T-cell (primary cell): ENCODE results near the gene ARHGAP22. TPM values are rescaled to one million over a fixed set of nuclear protein-coding genes. Genes with fewer than 3 reads are reported as not detected.

Experiments used
- ATAC-seq, 4 experiments: fragments of 200-7000 bp in 3 of 4; fragments of 150-1000 bp in 1 of 4; cut with Tn5 transposase; replicated peaks in 1 of 4; 1 replicate in 3 of 4; 2 replicates in 1 of 4; pipeline ENCODE4 v1.10.0; 2021; ENCODE audit warnings: moderate library complexity in 3 of 4, mild to moderate bottlenecking in 2 of 4, moderate number of reproducible peaks in 1 of 4
- CTCF ChIA-PET, 2 donors: fragments of 300-600 bp; sonication (Branson Sonifier 250); formaldehyde crosslinking; loops; one replicate each; lab custom pipeline; 2022; ENCODE audit warnings: antibody characterized with exemption in 2 of 2; lab: Charles Lee
- POLR2A ChIA-PET, 2 donors: fragments of 300-600 bp; sonication (Branson Sonifier 250); formaldehyde crosslinking; loops; one replicate each; lab custom pipeline; 2022; ENCODE audit warnings: antibody characterized with exemption in 2 of 2; lab: Charles Lee
- DNase-seq, 35 experiments: peaks; one replicate each; pipeline versions ENCODE4 v3.0.0 to v3.0.0-alpha.2; 2013 to 2023
- H3K27ac ChIP-seq: one replicate; pipeline ENCODE4 v1.5.1; 2013; ENCODE audit warnings: low read length
- H3K27me3 ChIP-seq, 2 experiments: replicated peaks in 1 of 2; 1 replicate in 1 of 2; 2 replicates in 1 of 2; pipeline versions ENCODE4 v1.6.1 to v1.7.0; 2013; ENCODE audit warnings: low read length in 1 of 2, mixed read lengths in 1 of 2; ENCODE audit not compliant: control insufficient read depth in 2 of 2, insufficient read depth in 2 of 2; ENCODE audit errors: extremely low read depth in 1 of 2
- H3K36me3 ChIP-seq, 2 donors: 1 replicate in 1 of 2; 2 replicates in 1 of 2; pipeline versions ENCODE4 v1.6.1 to v1.7.0; 2013; ENCODE audit warnings: low read length in 1 of 2; ENCODE audit not compliant: control insufficient read depth in 2 of 2, insufficient read depth in 1 of 2; ENCODE audit errors: extremely low read depth in 1 of 2
- H3K4me1 ChIP-seq, 2 experiments: 1 replicate in 1 of 2; 2 replicates in 1 of 2; pipeline versions ENCODE4 v1.6.1 to v1.7.0; 2013; ENCODE audit warnings: low read length in 2 of 2, mixed read lengths in 1 of 2; ENCODE audit not compliant: insufficient read depth in 2 of 2, control insufficient read depth in 1 of 2; ENCODE audit errors: extremely low read depth in 1 of 2
- H3K4me3 ChIP-seq, 2 donors: 1 replicate in 1 of 2; 2 replicates in 1 of 2; pipeline versions ENCODE4 v1.5.1 to v1.7.0; 2013; ENCODE audit warnings: mild to moderate bottlenecking in 2 of 2, low read length in 1 of 2, moderate library complexity in 1 of 2; ENCODE audit not compliant: control insufficient read depth in 1 of 2; ENCODE audit errors: extremely low read depth in 1 of 2
- H3K9me3 ChIP-seq: 2 replicates; pipeline ENCODE4 v1.7.0; 2013
- H3K27ac Mint-ChIP-seq, 2 donors: one replicate each; pipeline ENCODE4 v1.8.0; 2020 to 2021; ENCODE audit warnings: mild to moderate bottlenecking in 2 of 2, mixed read lengths in 2 of 2
- H3K27me3 Mint-ChIP-seq, 2 donors: one replicate each; pipeline ENCODE4 v1.8.0; 2021 to 2022; ENCODE audit warnings: mixed read lengths in 2 of 2
- H3K36me3 Mint-ChIP-seq: one replicate; pipeline ENCODE4 v1.8.0; 2021; ENCODE audit warnings: mixed read lengths
- H3K4me1 Mint-ChIP-seq, 3 donors: one replicate each; pipeline ENCODE4 v1.8.0; 2020 to 2022; ENCODE audit warnings: mixed read lengths in 3 of 3, mild to moderate bottlenecking in 1 of 3
- H3K4me3 Mint-ChIP-seq, 3 donors: one replicate each; pipeline ENCODE4 v1.8.0; 2020 to 2022; ENCODE audit warnings: mild to moderate bottlenecking in 3 of 3, mixed read lengths in 3 of 3, moderate library complexity in 3 of 3
- H3K9me3 Mint-ChIP-seq, 3 donors: one replicate each; pipeline ENCODE4 v1.8.0; 2020 to 2022; ENCODE audit warnings: mixed read lengths in 3 of 3
- WGBS: methylation state at CpG from one replicate; pipeline ENCODE4 v1.1.5; 2013; ENCODE audit warnings: missing lambda C conversion rate; ENCODE audit not compliant: insufficient coverage; 5-methylcytosine and 5-hydroxymethylcytosine counted together
- total RNA-seq, 35 experiments: library from RNA in 6 of 35; stranded (reverse) in 6 of 35; fragments of 120-200 nt in 1 of 35; gene quantifications; one replicate each; pipeline versions ENCODE4 v1.2.1 to v1.2.4 and lab custom pipeline; 2013 to 2026

ARHGAP22 gene
- total RNA-seq, 5 donors from 2014 or later (not counting 1 experiment from before 2014, with no cell fraction given), result 0.33 to 2.2 (median 0.60) TPM

- no CpG with 5 or more reads among the region's 1 CpG for WGBS
- ATAC-seq, result no peak
- CTCF ChIA-PET, result no interaction called here
Observed at GRCh38 chr10:48400850-48401220, 204.0 kb downstream of the ARHGAP22 start.

GRCh38 chr10:48400129-48400849 is 204.6 kb downstream of the ARHGAP22 start:
- no peaks in the 10 kb centered on the region for H3K4me1 ChIP-seq
- no peaks in the 10 kb centered on the region for H3K9me3 ChIP-seq
- no peaks in the 10 kb centered on the region for H3K27me3 Mint-ChIP-seq
- ATAC-seq (no peak), DNase-seq (no peak)
- H3K27ac ChIP-seq, result no peak overlapping the region
- ChIA-PET POLR2A (no interaction called here), CTCF (no interaction called here)
- no CpG with 5 or more reads among the region's 3 CpGs for WGBS
- H3K4me1 Mint-ChIP-seq, result peaks cover 24 to 27% (median 26%) of the 10 kb centered on the region in 3 donors
- no peak overlapping the region for H3K4me3 ChIP-seq
- no peaks in the 10 kb centered on the region for H3K27me3 ChIP-seq
- H3K9me3 Mint-ChIP-seq, result no peaks in the 10 kb centered on the region
- H3K4me3 Mint-ChIP-seq, result no peak overlapping the region
- H3K36me3 ChIP-seq, result peaks cover 0 to 5% of the 10 kb centered on the region in 2 donors
- no peak overlapping the region for H3K27ac Mint-ChIP-seq
- H3K36me3 Mint-ChIP-seq, result peaks cover 12% of the 10 kb centered on the region

More at GRCh38 chr10:48400850-48401220, 204.0 kb downstream of the ARHGAP22 start:
- H3K4me1 ChIP-seq, result no peaks in the 10 kb centered on the region
- H3K27me3 ChIP-seq, result no peaks in the 10 kb centered on the region
- Mint-ChIP-seq H3K36me3 (peaks cover 12% of the 10 kb centered on the region), H3K9me3 (no peaks in the 10 kb centered on the region), H3K4me3 (no peak overlapping the region), H3K4me1 (peaks cover 23 to 27% (median 26%) of the 10 kb centered on the region in 3 donors), H3K27me3 (no peaks in the 10 kb centered on the region), H3K27ac (no peak overlapping the region)
- H3K4me3 ChIP-seq, result no peak overlapping the region
- POLR2A ChIA-PET, result no interaction called here
- no peak for DNase-seq
- peaks cover 0 to 5% of the 10 kb centered on the region in 2 donors for H3K36me3 ChIP-seq
- H3K27ac ChIP-seq, result no peak overlapping the region
- H3K9me3 ChIP-seq, result no peaks in the 10 kb centered on the region

GRCh38 chr10:48399551-48399950 is 205.3 kb downstream of the ARHGAP22 start:
- CTCF ChIA-PET, result no interaction called here
- peaks cover 7% of the 10 kb centered on the region for H3K36me3 Mint-ChIP-seq
- Histone ChIP-seq H3K9me3 (no peaks in the 10 kb centered on the region), H3K4me1 (no peaks in the 10 kb centered on the region), H3K36me3 (peaks cover 0 to 3% of the 10 kb centered on the region in 2 donors), H3K27ac (no peak overlapping the region), H3K4me3 (no peak overlapping the region), H3K27me3 (no peaks in the 10 kb centered on the region)
- no peaks in the 10 kb centered on the region for H3K9me3 Mint-ChIP-seq
- no CpG with 5 or more reads among the region's 1 CpG for WGBS
- no peak for ATAC-seq
- H3K4me1 Mint-ChIP-seq, result peaks cover 24 to 27% (median 26%) of the 10 kb centered on the region in 3 donors
- H3K4me3 Mint-ChIP-seq, result no peak overlapping the region
- POLR2A ChIA-PET, result interaction anchor here in 1 of 2 donors (0.6 kb wide), 1 partner anchor 98 kb away, joined by 4 read pairs; no protein-coding TSS in a partner anchor
- H3K27ac Mint-ChIP-seq, result no peak overlapping the region
- DNase-seq, result no peak
- H3K27me3 Mint-ChIP-seq, result no peaks in the 10 kb centered on the region

DNA sequence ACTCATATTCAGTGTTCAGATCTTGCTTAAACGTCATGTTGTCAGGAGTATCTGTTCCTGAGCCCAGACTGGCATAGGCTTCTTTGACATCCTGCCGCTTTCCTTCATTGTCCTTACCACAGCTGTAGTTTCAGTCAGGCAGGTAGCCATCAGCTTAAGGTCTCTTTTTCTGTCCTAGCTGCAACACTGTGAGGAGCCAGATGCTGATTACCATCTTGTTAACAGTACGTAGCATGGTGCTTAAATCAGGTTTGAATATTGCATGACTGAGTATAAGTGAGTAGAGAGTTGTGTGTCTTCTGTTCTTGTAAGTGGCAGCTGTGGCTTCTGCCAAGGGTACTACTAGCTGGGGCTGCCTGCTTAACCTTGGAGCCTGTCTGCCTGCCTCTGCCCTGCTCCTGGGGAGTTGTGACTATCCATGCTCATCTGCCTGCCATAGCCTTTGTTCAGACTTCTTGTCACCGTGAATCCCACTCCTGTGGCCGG is 205.8 kb downstream of the ARHGAP22 start:
- ATAC-seq (no peak), DNase-seq (no peak)
- H3K27me3 ChIP-seq, result no peaks in the 10 kb centered on the region
- POLR2A ChIA-PET, result interaction anchor here in 1 of 2 donors (0.6 kb wide), 1 partner anchor 97 kb away, joined by 4 read pairs; no protein-coding TSS in a partner anchor
- H3K36me3 ChIP-seq, result no peaks in the 10 kb centered on the region
- Mint-ChIP-seq H3K27ac (no peak overlapping the region), H3K4me3 (no peak overlapping the region), H3K27me3 (no peaks in the 10 kb centered on the region), H3K9me3 (no peaks in the 10 kb centered on the region), H3K4me1 (peaks cover 24 to 27% (median 26%) of the 10 kb centered on the region in 3 donors), H3K36me3 (peaks cover 6% of the 10 kb centered on the region)
- no peak overlapping the region for H3K27ac ChIP-seq
- H3K4me1 ChIP-seq, result no peaks in the 10 kb centered on the region
- no peaks in the 10 kb centered on the region for H3K9me3 ChIP-seq
- WGBS, result 93% methylated on average over 5 of the region's 5 CpGs
- no peak overlapping the region for H3K4me3 ChIP-seq
- CTCF ChIA-PET, result no interaction called here

DNA sequence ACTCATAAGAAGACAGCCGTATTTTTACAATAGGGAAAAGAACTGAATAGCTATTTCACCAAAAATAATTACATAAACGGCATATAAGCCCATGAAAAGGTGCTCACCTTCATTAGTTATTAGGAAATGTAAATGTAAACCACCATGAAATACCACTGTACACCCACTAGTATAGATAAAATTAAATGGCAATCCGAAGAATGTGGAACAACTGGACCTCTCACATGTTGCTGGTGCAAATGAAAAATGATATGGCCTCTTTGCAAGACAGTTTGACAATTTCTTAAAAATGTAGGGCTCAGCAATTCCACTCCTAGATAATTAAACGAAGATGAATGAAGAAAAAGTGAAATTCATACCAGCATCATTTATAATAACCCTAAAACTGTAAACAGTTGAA is 206.6 kb downstream of the ARHGAP22 start:
- H3K27ac Mint-ChIP-seq, result no peak overlapping the region
- CTCF ChIA-PET, result no interaction called here
- Histone ChIP-seq H3K36me3 (no peaks in the 10 kb centered on the region), H3K9me3 (no peaks in the 10 kb centered on the region), H3K27ac (no peak overlapping the region), H3K4me3 (no peak overlapping the region), H3K27me3 (no peaks in the 10 kb centered on the region), H3K4me1 (no peaks in the 10 kb centered on the region)
- no peak overlapping the region for H3K4me3 Mint-ChIP-seq
- no peaks in the 10 kb centered on the region for H3K9me3 Mint-ChIP-seq
- WGBS, result no CpG with 5 or more reads among the region's 4 CpGs
- peaks cover 6% of the 10 kb centered on the region for H3K36me3 Mint-ChIP-seq
- ATAC-seq (no peak), DNase-seq (no peak)
- peaks cover 25 to 34% (median 26%) of the 10 kb centered on the region in 3 donors for H3K4me1 Mint-ChIP-seq
- no peaks in the 10 kb centered on the region for H3K27me3 Mint-ChIP-seq
- POLR2A ChIA-PET, result no interaction called here
